ENCODE results near the gene ARHGAP8.

The ARHGAP8 gene

GRCh38 chr22:44834065-44834464 lies 81.7 kb downstream of the ARHGAP8 start:
- no peak overlapping the region for H3K4me3 ChIP-seq (ENCODE audit: low read length)
- DNase-seq (ENCODE audit: low read depth), result no peak
- no peak for TF ChIP-seq CTCF (IDR thresholded peaks at IDR 0.05; ENCODE audit: insufficient read depth, low read depth, low read length, missing control alignments)

- H3K4me3 ChIP-seq (ENCODE audit: low read length), result no peak overlapping the region
- TF ChIP-seq CTCF (IDR thresholded peaks at IDR 0.05; ENCODE audit: insufficient read depth, low read depth, low read length, missing control alignments), result no peak
- no peak for DNase-seq (ENCODE audit: low read depth)
Measured at GRCh38 chr22:44837481-44837880, 85.1 kb downstream of the ARHGAP8 start.

- TF ChIP-seq CTCF (IDR thresholded peaks at IDR 0.05; ENCODE audit: insufficient read depth, low read depth, low read length, missing control alignments), result no peak
- H3K4me3 ChIP-seq (ENCODE audit: low read length), result no peak overlapping the region
- no peak for DNase-seq (ENCODE audit: low read depth)
Measured at GRCh38 chr22:44838316-44839016, 86.1 kb downstream of the ARHGAP8 start.

GRCh38 chr22:44839061-44839460 lies 86.7 kb downstream of the ARHGAP8 start:
- no peak for TF ChIP-seq CTCF (IDR thresholded peaks at IDR 0.05; ENCODE audit: insufficient read depth, low read depth, low read length, missing control alignments)
- DNase-seq (ENCODE audit: low read depth), result no peak

GRCh38 chr22:44839721-44840120 lies 87.3 kb downstream of the ARHGAP8 start:
- no peak for TF ChIP-seq CTCF (IDR thresholded peaks at IDR 0.05; ENCODE audit: insufficient read depth, low read depth, low read length, missing control alignments)
- no peak overlapping the region for H3K4me3 ChIP-seq (ENCODE audit: low read length)
- no peak for DNase-seq (ENCODE audit: low read depth)

More at GRCh38 chr22:44839061-44839460, 86.7 kb downstream of the ARHGAP8 start:
- H3K4me3 ChIP-seq (ENCODE audit: low read length), result no peak overlapping the region

- TF ChIP-seq CTCF (IDR thresholded peaks at IDR 0.05; ENCODE audit: insufficient read depth, low read depth, low read length, missing control alignments), result no peak
- no peak for DNase-seq (ENCODE audit: low read depth)
- H3K4me3 ChIP-seq (ENCODE audit: low read length), result no peak overlapping the region
Measured at GRCh38 chr22:44840611-44841322, 88.4 kb downstream of the ARHGAP8 start.
